Right lobe of liver (tissue), 6 donors: Measurements from ENCODE around the gene HOXB7. TPM values are rescaled to one million over a fixed set of nuclear protein-coding genes. Genes with fewer than 3 reads are reported as not detected.

ENCODE experiments used
- ATAC-seq, 4 donors: fragments of 200-7000 bp; cut with Tn5 transposase; one replicate each; pipeline ENCODE4 v1.9.1; 2020; ENCODE audit warnings: mild to moderate bottlenecking in 4 of 4, moderate library complexity in 4 of 4
- DNase-seq, 3 donors: peaks; one replicate each; pipeline ENCODE4 v3.0.0-alpha.2; 2020
- H3K27ac ChIP-seq, 3 donors: fragments of 200-600 bp; one replicate each; pipeline ENCODE4 v1.8.0; 2022
- H3K27me3 ChIP-seq, 2 donors: fragments of 200-600 bp; one replicate each; pipeline ENCODE4 v1.8.0; 2022
- H3K36me3 ChIP-seq, 4 donors: fragments of 200-600 bp; sonication (generic) in 1 of 4; one replicate each; pipeline versions ENCODE4 v1.5.1 to v1.8.0; 2017 to 2022; ENCODE audit warnings: control low read depth in 1 of 4
- H3K4me1 ChIP-seq, 4 donors: fragments of 200-600 bp; sonication (generic) in 1 of 4; one replicate each; pipeline versions ENCODE4 v1.5.1 to v1.8.0; 2017 to 2022; ENCODE audit warnings: control low read depth in 1 of 4
- H3K4me3 ChIP-seq, 3 donors: fragments of 200-600 bp; one replicate each; pipeline ENCODE4 v1.8.0; 2022
- H3K9me3 ChIP-seq, 4 donors: fragments of 200-600 bp; sonication (generic) in 1 of 4; one replicate each; pipeline versions ENCODE4 v1.5.1 to v1.8.0; 2017 to 2022; ENCODE audit warnings: control low read depth in 1 of 4
- POLR2A ChIP-seq: fragments of 450-650 bp; IDR thresholded peaks from one replicate; pipeline ENCODE4 v1.6.1; 2017; ENCODE audit warnings: antibody characterized with exemption, mild to moderate bottlenecking
- WGBS: methylation state at CpG from one replicate; pipeline ENCODE4 v1.1.6; 2018; ENCODE audit warnings: low coverage, low lambda C conversion rate; ENCODE audit not compliant: insufficient coverage; ENCODE audit errors: missing lambda C conversion rate; 5-methylcytosine and 5-hydroxymethylcytosine counted together
- intact Hi-C, 2 donors: fragments of 100-400 bp; cut with DNase I; formaldehyde crosslinking; loops; one replicate each; pipeline versions ENCODE4 v1.11.2 to v1.14.1; 2022
- total RNA-seq, 6 experiments: library from RNA; depleted of rRNA in 2 of 6; stranded (reverse); fragments of >200 nt in 2 of 6; fragmentation: NEBNext Ultra II Directional in 3 of 6; extraction: Animal tissue kit (Norgen Biotek cat#: 25700) in 3 of 6; gene quantifications; one replicate each; pipeline versions ENCODE4 v1.1.0 to v1.2.4, GENCODE V29; 2016 to 2023
- TF ChIP-seq, protein P1 (sequence below), 4 donors: fragments of 200-600 bp in 3 of 4; fragments of 450-650 bp in 1 of 4; IDR thresholded peaks; one replicate each; pipeline versions ENCODE4 v1.5.1 to v1.8.0; 2016 to 2022; ENCODE audit warnings: antibody characterized with exemption in 4 of 4, mild to moderate bottlenecking in 2 of 4
- donor health status: DM: no; HTN: yes; CAD: no.
- donor health status: DM: no; HTN: no; CAD: no.
- donor health status: DM: no; HTN: no; CAD: no.
- donor health status: DM: no; HTN: yes; CAD: no.
- donor health status: DM: no; HTN: yes; CAD: no.

The HOXB7 gene
- total RNA-seq, 6 experiments from 2014 or later, result 0.16 to 0.79 (median 0.30) TPM; not detected in 2

DNA sequence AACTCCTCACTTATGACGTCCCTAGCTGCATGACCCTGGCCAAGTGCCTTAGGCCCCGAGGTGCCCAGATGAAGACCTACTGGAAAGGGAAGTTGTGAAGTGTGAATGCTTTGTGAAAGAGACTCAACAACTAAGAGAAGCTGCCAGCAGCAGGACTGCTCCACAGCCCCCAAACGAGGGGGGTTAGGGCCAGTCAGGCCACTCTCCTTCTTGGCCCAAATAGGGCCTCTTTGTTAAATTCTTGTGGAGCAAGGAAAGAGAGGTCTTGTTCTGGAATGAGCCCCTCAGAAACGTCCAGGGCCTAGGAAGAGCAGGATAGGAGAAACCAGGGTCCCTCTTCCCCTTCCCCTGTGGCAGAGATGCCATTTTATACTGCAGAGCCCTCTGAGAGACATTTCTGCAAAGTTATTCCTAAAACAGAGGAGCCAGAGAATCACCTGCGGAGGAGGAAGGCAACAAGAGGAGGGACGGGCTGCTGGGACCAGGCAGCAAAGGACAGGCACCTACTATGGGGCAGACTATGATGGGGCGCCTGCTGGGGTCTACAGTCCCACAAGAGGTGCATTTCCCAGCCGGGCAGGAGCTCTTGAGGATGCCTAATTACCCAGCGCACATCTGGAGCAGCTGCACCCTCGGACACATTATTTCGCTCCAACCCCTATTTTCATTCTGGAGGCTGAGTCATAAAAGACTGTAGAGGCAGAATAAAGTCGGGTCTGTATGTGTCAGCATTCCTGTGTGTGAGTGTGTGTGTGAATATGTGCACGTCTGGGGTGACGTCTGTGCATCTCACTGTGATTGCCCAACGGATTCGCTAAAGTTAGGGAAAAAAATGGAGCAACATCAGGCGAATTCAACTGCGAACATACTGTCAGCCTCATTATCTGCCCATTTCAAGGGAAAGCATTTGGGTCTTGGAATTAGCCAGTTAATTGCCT is 26.8 kb upstream of the HOXB7 start:
- no peak overlapping the region for H3K4me3 ChIP-seq
- H3K36me3 ChIP-seq, result no peaks in the 10 kb centered on the region
- ATAC-seq, result no peak
- DNase-seq, result no peak
- TF ChIP-seq, protein P1, sequence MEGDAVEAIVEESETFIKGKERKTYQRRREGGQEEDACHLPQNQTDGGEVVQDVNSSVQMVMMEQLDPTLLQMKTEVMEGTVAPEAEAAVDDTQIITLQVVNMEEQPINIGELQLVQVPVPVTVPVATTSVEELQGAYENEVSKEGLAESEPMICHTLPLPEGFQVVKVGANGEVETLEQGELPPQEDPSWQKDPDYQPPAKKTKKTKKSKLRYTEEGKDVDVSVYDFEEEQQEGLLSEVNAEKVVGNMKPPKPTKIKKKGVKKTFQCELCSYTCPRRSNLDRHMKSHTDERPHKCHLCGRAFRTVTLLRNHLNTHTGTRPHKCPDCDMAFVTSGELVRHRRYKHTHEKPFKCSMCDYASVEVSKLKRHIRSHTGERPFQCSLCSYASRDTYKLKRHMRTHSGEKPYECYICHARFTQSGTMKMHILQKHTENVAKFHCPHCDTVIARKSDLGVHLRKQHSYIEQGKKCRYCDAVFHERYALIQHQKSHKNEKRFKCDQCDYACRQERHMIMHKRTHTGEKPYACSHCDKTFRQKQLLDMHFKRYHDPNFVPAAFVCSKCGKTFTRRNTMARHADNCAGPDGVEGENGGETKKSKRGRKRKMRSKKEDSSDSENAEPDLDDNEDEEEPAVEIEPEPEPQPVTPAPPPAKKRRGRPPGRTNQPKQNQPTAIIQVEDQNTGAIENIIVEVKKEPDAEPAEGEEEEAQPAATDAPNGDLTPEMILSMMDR (IDR thresholded peaks at IDR 0.05), result no peak
- TF ChIP-seq POLR2A, result no peak
- H3K27ac ChIP-seq, result no peak overlapping the region
- peaks cover 18 to 64% of the 10 kb centered on the region in 2 donors for H3K27me3 ChIP-seq
- no peaks in the 10 kb centered on the region for H3K9me3 ChIP-seq
- no peaks in the 10 kb centered on the region for H3K4me1 ChIP-seq
- WGBS, result 29% methylated on average over 12 of the region's 18 CpGs
- intact Hi-C loops, result no loop called here

DNA sequence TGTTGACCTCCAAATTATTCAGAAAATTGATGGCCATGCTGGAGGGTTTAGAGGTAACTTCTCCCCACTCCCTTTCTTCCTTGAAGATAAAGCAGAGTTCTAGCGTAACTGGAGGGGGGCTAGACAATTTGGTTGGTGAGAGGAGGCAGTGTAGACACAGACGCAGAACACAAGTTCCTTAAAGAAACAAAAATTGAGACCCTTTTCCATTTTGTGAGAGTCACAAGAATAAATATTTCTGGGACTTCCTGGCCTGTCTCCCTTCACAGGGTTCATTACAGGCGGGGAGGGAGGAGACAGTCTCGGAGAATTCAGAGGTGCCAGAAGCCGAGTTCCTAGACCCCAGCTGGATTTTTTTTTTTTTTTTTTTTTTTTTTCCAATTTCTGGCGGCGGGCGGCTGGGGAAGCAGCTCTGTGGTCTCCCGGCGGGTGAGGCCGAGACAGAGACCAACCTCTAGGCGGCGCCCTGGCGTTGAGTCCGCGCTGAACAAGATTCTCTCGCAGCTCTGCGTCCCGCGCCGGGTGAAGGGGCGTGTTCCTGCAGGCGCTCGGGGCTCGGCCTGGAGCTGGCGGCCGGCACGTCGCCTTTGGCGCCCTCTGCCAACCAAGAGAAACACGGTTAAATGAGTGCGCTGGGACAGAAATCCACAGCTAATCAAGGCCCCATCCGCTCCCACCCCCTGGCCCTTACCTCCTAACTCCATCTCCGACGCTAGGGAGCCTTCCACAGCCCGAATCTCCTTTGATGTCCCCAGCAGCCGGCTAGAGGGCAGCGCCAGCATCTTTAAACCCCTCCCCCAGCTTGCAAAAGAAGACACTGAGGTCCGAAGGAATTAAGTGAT is 25.6 kb upstream of the HOXB7 start:
- Histone ChIP-seq H3K4me1 (no peaks in the 10 kb centered on the region), H3K4me3 (no peak overlapping the region), H3K36me3 (no peaks in the 10 kb centered on the region), H3K27me3 (peaks cover 12 to 68% of the 10 kb centered on the region in 2 donors), H3K27ac (no peak overlapping the region), H3K9me3 (no peaks in the 10 kb centered on the region)
- intact Hi-C loops, result no loop called here
- ATAC-seq, result peak; percentile 54 to 78 (median 67)
- TF ChIP-seq POLR2A, result no peak
- TF ChIP-seq, protein P1 (IDR thresholded peaks at IDR 0.05), result peak; percentile 13 to 39 (median 38)
- WGBS, result 5% methylated on average over 20 of the region's 39 CpGs
- peak in 1 of 3 donors; percentile 66 for DNase-seq

DNA sequence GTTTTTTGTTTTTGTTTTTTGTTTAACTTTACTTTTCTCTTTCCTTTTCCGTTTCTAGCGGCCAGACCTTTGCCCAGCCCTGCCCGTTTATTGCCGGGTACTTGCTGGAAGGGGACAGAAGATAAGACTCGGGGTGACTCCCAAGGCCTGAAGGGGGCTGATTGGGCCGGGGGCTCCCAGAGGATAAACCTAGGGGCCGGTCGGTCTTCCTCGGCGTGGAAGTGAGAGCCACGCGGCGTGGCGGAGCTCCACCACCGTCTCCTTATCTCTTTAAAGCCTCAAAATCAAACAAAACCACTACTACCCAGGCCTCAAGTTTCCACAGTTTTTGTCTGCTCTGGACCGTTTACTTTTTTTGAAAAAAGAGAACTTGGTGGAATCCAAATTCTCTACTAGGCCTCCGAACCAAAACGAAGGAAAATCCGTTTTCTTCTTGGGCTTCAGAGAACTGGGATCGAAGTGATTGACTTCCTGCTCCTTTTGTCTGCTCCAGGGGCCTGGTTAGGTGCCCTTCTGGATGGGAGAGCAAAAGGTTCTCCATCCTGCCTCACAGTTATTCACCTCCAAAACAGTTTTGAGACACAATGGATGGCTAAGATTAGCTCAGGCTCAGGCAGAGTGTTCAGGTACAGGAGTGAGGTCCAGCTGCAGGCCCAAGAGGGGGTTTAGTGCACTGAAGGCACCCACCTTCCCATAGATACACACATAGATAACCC is 23.8 kb upstream of the HOXB7 start:
- DNase-seq (no peak), ATAC-seq (no peak)
- Histone ChIP-seq H3K4me3 (no peak overlapping the region), H3K27me3 (peaks cover 16 to 79% of the 10 kb centered on the region in 2 donors), H3K27ac (no peak overlapping the region), H3K36me3 (no peaks in the 10 kb centered on the region), H3K4me1 (no peaks in the 10 kb centered on the region), H3K9me3 (no peaks in the 10 kb centered on the region)
- intact Hi-C loops, result no loop called here
- TF ChIP-seq, protein P1 (IDR thresholded peaks at IDR 0.05), result no peak
- TF ChIP-seq POLR2A, result no peak
- WGBS, result 20% methylated on average over 14 of the region's 20 CpGs

DNA sequence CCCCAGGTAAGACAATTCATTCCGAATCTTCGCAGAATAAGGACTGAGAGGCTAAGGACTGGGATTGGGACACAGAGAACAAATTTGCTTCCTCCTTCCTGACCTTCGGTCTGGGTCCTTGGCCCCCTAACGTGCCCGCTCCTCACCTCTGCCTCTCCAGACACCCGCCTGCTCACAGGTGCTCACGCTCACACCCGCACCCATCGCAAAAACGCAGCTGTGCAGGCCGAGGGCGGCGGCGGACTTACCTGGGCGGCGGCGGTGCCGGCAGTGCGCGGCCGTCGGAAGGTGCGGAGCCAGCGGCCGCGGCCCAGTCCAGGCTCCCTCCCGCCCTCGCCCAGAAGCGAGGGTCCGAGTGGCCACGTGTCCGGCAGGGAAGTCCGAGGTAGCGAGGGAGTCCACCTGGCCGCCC is 22.5 kb upstream of the HOXB7 start:
- Histone ChIP-seq H3K27me3 (peaks cover 18 to 80% of the 10 kb centered on the region in 2 donors), H3K9me3 (no peaks in the 10 kb centered on the region), H3K36me3 (no peaks in the 10 kb centered on the region), H3K4me3 (no peak overlapping the region), H3K4me1 (no peaks in the 10 kb centered on the region), H3K27ac (no peak overlapping the region)
- intact Hi-C loops, result no loop called here
- no peak for TF ChIP-seq POLR2A
- TF ChIP-seq, protein P1 (IDR thresholded peaks at IDR 0.05), result no peak
- no peak for DNase-seq
- no peak for ATAC-seq
- 29% methylated on average over 12 of the region's 35 CpGs for WGBS
